22Rv1 (cell line): ENCODE data around the gene DENND10.

Experiments used
- ZFX ChIP-seq: fragments of 450-650 bp; IDR thresholded peaks from 2 replicates; pipeline ENCODE4 v1.6.1; 2017; ENCODE audit warnings: antibody characterized with exemption, borderline replicate concordance
- TF ChIP-seq, protein P1 (sequence below): fragments of 450-650 bp; IDR thresholded peaks from 2 replicates; pipeline ENCODE4 v1.5.1; 2017; ENCODE audit warnings: mild to moderate bottlenecking

DNA sequence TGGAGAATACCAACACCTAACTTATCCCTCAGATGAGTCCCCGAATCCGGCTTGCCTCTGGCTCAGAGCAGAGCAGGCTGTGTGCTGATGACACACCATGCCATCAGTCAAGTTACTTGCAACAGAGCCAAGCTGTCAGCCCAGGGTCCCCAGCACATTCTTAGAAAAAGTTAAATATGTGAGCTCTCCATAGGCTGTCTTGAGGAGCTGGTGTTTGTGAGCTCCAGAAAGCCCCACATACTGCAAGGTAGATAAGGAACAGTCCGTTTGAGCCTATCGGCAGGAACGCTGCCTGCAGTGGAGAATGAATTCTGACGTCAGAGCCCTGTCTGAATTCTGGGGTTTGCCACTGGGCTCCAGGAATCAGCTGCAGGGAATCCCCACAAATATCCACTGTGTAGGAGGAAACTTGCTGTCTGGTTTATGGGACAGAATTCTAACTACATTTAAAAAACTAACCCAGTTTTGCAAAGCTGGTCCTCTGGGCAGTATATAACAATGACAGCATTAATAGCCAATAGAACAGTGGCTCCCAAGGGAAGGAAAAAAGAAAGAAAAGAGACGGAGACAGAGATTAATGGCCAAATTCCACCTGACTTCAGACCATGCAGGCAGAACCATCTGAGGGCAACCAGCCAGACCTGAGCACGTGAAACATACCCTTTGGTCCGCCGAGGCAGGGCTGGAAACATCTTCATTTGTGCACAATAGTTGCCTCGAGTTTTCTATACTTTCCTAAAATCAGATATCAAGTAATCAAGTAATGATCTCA is 58.0 kb downstream of the DENND10 start:
- TF ChIP-seq, protein P1, sequence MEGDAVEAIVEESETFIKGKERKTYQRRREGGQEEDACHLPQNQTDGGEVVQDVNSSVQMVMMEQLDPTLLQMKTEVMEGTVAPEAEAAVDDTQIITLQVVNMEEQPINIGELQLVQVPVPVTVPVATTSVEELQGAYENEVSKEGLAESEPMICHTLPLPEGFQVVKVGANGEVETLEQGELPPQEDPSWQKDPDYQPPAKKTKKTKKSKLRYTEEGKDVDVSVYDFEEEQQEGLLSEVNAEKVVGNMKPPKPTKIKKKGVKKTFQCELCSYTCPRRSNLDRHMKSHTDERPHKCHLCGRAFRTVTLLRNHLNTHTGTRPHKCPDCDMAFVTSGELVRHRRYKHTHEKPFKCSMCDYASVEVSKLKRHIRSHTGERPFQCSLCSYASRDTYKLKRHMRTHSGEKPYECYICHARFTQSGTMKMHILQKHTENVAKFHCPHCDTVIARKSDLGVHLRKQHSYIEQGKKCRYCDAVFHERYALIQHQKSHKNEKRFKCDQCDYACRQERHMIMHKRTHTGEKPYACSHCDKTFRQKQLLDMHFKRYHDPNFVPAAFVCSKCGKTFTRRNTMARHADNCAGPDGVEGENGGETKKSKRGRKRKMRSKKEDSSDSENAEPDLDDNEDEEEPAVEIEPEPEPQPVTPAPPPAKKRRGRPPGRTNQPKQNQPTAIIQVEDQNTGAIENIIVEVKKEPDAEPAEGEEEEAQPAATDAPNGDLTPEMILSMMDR = no peak
- no peak for TF ChIP-seq ZFX
